Fibroblast of the aortic adventitia (primary cell): Measurements from ENCODE around the gene S100G. TPM values are rescaled to one million over a fixed set of nuclear protein-coding genes. Genes with fewer than 3 reads are reported as not detected.

Experiments
- DNase-seq: peaks from one replicate; pipeline ENCODE4 v3.0.0-alpha.2; 2010; ENCODE audit warnings: low read depth
- H3K4me3 ChIP-seq: 2 replicates; pipeline ENCODE4 v1.5.1; 2011; ENCODE audit warnings: low read depth, mild to moderate bottlenecking, control low read depth, low read length, moderate library complexity
- total RNA-seq: library from RNA; depleted of rRNA; stranded (reverse); fragments of >200 nt; gene quantifications from 2 replicates; pipeline ENCODE4 v1.2.3, GENCODE V29; 2012; ENCODE audit warnings: low replicate concordance
- TF ChIP-seq, protein P1 (sequence below): IDR thresholded peaks from 2 replicates; pipeline ENCODE4 v1.5.1; 2011; ENCODE audit warnings: mild to moderate bottlenecking, low read length, control low read depth, inconsistent platforms; ENCODE audit not compliant: insufficient read depth

The S100G gene
- total RNA-seq, 1 donor, result not detected

DNA sequence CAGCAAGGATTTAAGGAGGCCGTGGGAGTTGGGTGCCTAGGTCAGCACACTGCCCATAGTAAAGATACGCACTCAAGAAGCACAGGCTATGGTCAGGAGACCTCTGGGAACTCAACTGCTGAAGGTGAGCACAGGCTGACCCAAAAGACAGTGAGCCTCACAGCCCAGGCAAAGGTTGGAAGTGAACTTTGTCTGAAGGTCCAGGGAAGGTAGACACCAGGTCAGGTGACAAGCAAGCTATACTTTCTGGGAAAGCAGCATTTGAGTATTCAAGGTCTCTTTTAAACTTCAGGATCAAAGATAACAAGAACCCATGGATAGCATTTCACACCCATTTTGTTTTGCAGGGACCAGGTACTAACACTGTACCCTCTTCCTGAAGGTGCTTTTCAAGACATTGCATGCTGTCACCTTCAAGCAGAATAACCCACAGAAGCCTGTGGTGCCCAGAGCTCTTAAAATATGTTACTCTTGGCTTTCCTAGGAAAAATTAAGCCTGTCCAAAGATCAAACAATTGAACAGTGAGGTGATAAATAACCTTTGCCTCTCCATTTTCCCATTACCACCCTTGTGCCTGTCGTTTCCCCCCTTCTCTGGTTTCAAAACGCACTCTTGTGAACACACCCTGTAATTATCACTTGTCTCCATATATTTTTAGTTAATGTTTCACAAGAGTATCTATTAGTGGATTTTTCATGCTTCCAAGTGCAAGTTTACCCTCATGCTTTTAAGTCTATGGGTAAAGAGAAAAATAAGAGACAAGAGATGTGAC lies 3.4 kb upstream of the S100G start:
- TF ChIP-seq, protein P1, sequence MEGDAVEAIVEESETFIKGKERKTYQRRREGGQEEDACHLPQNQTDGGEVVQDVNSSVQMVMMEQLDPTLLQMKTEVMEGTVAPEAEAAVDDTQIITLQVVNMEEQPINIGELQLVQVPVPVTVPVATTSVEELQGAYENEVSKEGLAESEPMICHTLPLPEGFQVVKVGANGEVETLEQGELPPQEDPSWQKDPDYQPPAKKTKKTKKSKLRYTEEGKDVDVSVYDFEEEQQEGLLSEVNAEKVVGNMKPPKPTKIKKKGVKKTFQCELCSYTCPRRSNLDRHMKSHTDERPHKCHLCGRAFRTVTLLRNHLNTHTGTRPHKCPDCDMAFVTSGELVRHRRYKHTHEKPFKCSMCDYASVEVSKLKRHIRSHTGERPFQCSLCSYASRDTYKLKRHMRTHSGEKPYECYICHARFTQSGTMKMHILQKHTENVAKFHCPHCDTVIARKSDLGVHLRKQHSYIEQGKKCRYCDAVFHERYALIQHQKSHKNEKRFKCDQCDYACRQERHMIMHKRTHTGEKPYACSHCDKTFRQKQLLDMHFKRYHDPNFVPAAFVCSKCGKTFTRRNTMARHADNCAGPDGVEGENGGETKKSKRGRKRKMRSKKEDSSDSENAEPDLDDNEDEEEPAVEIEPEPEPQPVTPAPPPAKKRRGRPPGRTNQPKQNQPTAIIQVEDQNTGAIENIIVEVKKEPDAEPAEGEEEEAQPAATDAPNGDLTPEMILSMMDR, result no peak
- DNase-seq, result no peak
- H3K4me3 ChIP-seq, result no peak overlapping the region

DNA sequence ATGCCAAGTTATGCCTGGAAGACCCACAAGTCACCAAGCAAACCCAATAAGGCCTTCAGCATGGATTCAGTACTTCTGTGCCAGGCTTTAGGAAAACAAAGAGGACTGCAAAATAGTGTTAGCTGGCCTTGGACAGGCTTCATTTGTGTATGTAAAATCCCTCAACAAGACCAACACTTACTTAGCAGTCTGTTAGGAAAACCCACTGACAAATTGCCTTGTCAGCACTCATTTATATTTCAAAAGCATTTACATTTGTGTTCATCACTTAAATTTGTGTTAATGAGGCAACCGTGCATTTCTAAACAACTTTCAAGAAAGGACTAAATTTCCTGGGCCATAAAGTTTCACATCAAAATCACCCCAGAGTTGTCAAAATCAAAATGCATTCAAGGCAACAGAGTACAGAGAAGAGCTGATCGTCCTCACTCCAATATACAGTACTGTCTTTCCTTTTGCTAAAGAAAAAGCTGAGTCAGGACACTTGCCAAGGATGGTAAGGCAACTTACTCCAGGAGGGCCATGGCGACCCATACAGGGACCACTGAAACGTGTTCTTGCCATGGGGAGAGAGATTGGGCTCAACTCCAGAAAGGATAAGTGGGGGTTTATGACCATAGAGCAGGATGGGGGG lies 1.6 kb downstream of the S100G start:
- H3K4me3 ChIP-seq, result no peak overlapping the region
- TF ChIP-seq, protein P1, result no peak
- no peak for DNase-seq

DNA sequence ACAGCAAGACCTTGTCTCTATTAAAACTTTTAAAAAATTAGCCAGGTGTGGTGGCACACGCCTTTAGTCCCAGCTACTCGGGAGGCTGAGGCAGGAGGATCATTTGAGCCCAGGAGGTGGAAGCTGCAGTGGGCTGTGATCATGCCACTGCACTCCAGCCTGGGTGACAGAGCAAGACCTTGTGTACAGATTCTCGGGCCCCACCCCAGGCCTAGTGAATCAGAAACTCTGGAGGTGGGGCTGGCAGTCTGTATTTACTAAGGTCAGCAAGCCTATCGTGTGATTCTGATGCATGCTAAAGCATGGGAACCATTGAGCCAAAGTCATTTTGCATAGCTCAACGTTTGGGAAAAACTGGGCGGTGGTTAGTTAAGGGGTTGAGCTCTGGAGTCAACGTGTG lies 3.5 kb downstream of the S100G start:
- DNase-seq, result no peak
- TF ChIP-seq, protein P1, result no peak
- H3K4me3 ChIP-seq, result no peak overlapping the region

DNA sequence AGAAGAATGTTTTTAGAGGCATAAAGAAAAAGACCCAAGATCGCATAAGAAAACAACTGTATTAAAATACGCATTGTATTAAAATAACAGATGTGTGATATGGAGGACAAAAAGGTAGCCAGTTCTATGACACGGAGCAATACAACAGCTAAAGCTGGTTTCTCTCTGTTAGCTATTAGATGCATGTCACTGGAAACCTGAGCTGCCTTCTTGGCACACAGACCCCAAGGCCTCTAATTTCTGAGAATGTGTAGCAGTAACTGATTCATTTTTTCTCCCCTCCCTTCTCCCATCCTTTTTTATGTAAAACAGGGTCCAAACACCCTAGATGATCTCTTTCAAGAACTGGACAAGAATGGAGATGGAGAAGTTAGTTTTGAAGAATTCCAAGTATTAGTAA lies 4.1 kb downstream of the S100G start:
- TF ChIP-seq, protein P1, result no peak
- no peak overlapping the region for H3K4me3 ChIP-seq
- DNase-seq, result no peak

DNA sequence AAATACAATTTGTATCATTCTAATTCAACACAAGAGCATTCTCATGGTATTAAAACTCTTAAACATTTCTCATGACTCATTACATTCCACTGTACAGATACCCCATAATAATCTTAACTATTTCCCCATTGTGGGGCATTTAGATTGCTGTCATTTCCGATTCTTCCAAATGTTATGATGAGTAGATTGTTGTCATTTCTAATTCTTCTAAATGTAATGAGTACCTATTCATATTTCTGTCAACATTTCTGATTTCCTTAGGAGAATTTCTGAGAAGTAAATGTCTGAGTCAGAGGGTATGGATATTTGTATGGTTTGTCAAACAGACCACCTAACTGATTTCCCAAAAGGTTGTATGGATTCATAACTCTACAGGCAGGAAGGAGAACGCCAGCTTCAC lies 8.3 kb downstream of the S100G start:
- TF ChIP-seq, protein P1, result no peak
- DNase-seq, result peak; percentile 32
- H3K4me3 ChIP-seq, result no peak overlapping the region

DNA sequence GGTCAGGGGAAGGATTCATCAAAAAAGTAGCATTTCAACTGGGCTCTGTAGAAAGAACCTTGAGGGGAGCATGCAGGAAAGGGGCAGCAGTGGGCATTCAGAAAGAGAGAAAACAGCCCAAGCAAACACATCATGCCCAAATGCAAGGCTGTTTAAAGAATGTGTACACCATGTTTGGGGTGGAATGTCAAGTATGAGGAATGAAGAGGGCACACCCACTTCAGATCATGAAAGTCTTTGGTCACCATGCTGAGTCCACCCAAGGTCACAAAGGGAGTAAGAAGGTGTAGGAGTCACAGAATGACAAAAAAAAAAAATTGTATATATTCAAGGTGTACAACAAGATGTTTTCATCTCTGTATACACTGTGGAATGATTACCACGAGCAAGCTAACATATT lies 9.4 kb downstream of the S100G start:
- H3K4me3 ChIP-seq, result no peak overlapping the region
- TF ChIP-seq, protein P1, result no peak
- DNase-seq, result no peak
